Adrenal gland (tissue), 12 donors: ENCODE data around the gene ABCB11. TPM values are rescaled to one million over a fixed set of nuclear protein-coding genes. Genes with fewer than 3 reads are reported as not detected.

Experiments
- DNase-seq, 7 donors: peaks; one replicate each; pipeline ENCODE4 v3.0.0-alpha.2; 2019 to 2020
- H3K27ac ChIP-seq, 5 donors: fragments of 200-600 bp; sonication (generic) in 4 of 5; 1 replicate in 3 of 5; 2 replicates in 2 of 5; pipeline versions ENCODE4 v1.5.1 to v1.8.0; 2016 to 2020; ENCODE audit warnings: mild to moderate bottlenecking in 1 of 5
- H3K27me3 ChIP-seq: fragments of 200-600 bp; 2 replicates; pipeline ENCODE4 v1.8.0; 2021
- H3K36me3 ChIP-seq, 2 donors: fragments of 200-600 bp; replicated peaks in 1 of 2; 1 replicate in 1 of 2; 2 replicates in 1 of 2; pipeline versions ENCODE4 v1.5.1 to v1.8.0; 2018 to 2022
- H3K4me1 ChIP-seq, 2 donors: fragments of 200-600 bp; replicated peaks in 1 of 2; 1 replicate in 1 of 2; 2 replicates in 1 of 2; pipeline versions ENCODE4 v1.5.1 to v1.8.0; 2018 to 2021
- H3K4me3 ChIP-seq, 4 donors: fragments of 200-600 bp; sonication (generic) in 3 of 4; one replicate each; pipeline ENCODE4 v1.5.1; 2016 to 2018
- H3K9me3 ChIP-seq, 3 donors: fragments of 200-600 bp; sonication (generic) in 1 of 3; replicated peaks in 1 of 3; 1 replicate in 2 of 3; 2 replicates in 1 of 3; pipeline versions ENCODE4 v1.5.1 to v1.8.0; 2016 to 2021
- CTCF ChIP-seq, 6 experiments: fragments of 450-650 bp in 4 of 6; fragments of 200-600 bp in 2 of 6; sonication (generic) in 1 of 6; IDR thresholded peaks; 1 replicate in 5 of 6; 2 replicates in 1 of 6; pipeline versions ENCODE4 v1.5.1 to v1.8.0; 2016 to 2021; ENCODE audit warnings: antibody characterized with exemption in 6 of 6, mild to moderate bottlenecking in 2 of 6, moderate library complexity in 1 of 6
- POLR2A ChIP-seq, 2 donors: fragments of 450-650 bp; IDR thresholded peaks; one replicate each; pipeline ENCODE4 v1.6.1; 2017; ENCODE audit warnings: antibody characterized with exemption in 2 of 2, mild to moderate bottlenecking in 2 of 2, moderate library complexity in 1 of 2
- WGBS, 4 donors: extraction: QIAGEN DNeasy Blood & Tissue Kit in 2 of 4; methylation state at CpG; one replicate each; pipeline versions ENCODE4 v1.1.5 to v1.1.7; 2013 to 2017; 5-methylcytosine and 5-hydroxymethylcytosine counted together
- intact Hi-C, 2 donors: fragments of 100-400 bp; cut with DNase I; formaldehyde crosslinking; loops; one replicate each; pipeline versions ENCODE4 v1.14.1 to v1.15.0; 2022 to 2023
- polyA plus RNA-seq, 3 donors: library from polyadenylated mRNA; stranded (reverse); fragments of 200-250 nt in 2 of 3; fragments of 350-450 nt in 1 of 3; fragmentation: Illumina TruSeq in 1 of 3; extraction: RNeasy Lipid Tissue Mini Kit (QIAGEN cat#74804) in 1 of 3; gene quantifications; one replicate each; pipeline ENCODE4 v1.2.3, GENCODE V29; 2013 to 2014
- total RNA-seq, 9 donors: library from RNA; depleted of rRNA in 4 of 9; stranded (reverse); fragments of >200 nt in 4 of 9; fragments of 120-200 nt in 1 of 9; fragmentation: NEBNext Ultra II Directional in 1 of 9; extraction: Animal tissue kit (Norgen Biotek cat#: 25700) in 1 of 9; gene quantifications; one replicate each; pipeline versions ENCODE4 v1.1.0 to v1.2.4, GENCODE V29; 2013 to 2023
- donor health status: healthy with polysubstance abuse.
- donor health status: Bipolar disorder and iron deficiency.
- donor health status: DM: yes; HTN: yes; CAD: no.
- donor health status: DM: no; HTN: no; CAD: no.
- donor health status: DM: no; HTN: no; CAD: no.
- donor health status: DM: yes; HTN: yes; CAD: no.

ABCB11 gene
- total and polyA plus RNA-seq, 12 donors = 0.05 to 1.4 (median 0.31) TPM; not detected in 7

DNA sequence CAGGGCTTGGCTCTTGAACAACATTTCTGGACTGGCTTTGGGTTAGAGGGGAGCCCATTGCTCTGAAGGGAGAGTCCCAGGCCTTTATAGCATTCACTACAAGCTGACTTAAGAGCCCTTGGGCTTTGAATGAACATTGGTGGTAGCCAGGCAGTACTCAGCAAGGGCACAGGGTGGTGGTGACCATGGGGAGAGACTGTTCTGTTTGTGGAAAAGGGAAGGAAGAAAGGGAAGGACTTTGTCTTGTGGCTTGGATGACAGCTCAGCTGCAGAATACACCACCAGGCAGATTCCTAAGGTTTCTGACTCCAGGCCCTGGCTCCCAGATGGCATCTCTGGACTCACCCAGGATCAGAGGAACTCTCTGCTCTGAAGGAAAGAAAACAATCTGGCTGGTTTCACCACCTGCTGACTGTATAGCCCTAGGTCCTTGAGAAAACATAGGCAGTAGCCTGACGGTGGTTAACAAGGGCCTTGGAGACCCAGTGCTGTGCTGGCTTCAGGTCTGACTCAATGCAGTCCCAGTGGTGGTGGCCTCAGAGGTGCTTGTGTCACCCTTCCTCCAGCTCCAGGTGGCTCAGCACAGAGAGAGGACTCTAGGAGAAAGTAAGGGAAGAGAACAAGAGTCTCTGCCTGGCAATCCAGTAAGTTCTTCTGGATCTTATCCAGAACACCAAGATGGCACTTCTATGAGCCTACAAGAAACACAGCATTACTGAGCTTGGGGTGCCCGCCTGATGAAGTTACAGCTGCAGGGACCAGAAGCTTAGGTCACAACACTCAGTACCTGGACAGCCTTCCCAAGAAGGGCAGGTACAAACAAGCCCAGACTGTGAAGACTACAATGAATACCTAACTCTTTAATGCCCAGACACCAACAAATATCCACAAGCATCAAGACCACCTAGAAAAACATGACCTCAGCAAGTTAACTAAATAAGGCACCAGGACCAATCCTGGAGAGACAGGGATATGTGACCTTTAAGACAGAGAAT, 16.4 kb upstream of the ABCB11 start:
- peaks cover 0 to 3% (median 0%) of the 10 kb centered on the region in 3 donors for H3K9me3 ChIP-seq
- WGBS, 4 donors = 73 to 100% (median 82%) methylated on average over 1 to 2 of the region's 2 CpGs
- no peaks in the 10 kb centered on the region for H3K36me3 ChIP-seq
- no peaks in the 10 kb centered on the region for H3K4me1 ChIP-seq
- intact Hi-C loops = no loop called here
- H3K27me3 ChIP-seq = peaks cover 2% of the 10 kb centered on the region
- DNase-seq = no peak
- H3K4me3 ChIP-seq = no peak overlapping the region
- H3K27ac ChIP-seq = no peak overlapping the region
- TF ChIP-seq POLR2A (IDR thresholded peaks at IDR 0.05) (no peak), CTCF (IDR thresholded peaks at IDR 0.05) (no peak)

DNA sequence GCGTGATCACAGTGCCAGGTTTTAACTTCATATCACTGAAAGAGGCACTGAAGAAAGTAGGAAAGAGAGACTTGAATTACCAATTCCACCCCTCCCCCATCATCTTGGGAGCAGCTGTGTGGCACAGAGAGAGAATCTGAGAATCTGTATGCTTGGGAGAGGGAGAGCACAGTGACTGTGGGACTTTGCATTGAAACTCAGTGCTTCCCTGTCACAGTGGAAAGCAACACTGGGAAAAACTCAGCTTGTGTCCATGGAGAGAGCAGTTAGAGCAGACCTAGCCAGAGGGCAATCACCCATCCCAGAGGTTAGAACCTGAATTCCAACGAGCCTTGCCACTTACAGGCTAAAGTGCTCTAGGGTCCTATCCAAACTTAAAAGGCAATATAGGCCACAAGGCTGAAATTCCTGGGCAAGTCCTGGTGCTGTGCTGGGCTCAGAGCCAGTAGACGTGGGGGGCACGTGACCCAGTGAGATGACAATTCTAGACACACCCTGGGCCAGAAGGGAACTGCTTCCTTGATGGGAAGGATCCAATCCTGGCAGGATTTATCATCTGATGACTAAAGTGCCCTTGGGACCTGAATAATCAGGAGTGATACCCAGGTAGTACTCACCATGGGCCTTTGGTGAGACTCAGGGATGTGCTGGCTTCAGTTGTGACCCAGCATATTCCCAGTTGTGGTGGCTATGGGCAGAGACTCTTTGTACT, 15.5 kb upstream of the ABCB11 start:
- 74 to 82% (median 77%) methylated on average over 4 of the region's 4 CpGs for WGBS, 4 donors
- no peak for DNase-seq
- Histone ChIP-seq H3K9me3 (peaks cover 0 to 4% (median 0%) of the 10 kb centered on the region in 3 donors), H3K4me3 (no peak overlapping the region), H3K4me1 (no peaks in the 10 kb centered on the region), H3K27me3 (peaks cover 3% of the 10 kb centered on the region), H3K36me3 (no peaks in the 10 kb centered on the region), H3K27ac (no peak overlapping the region)
- TF ChIP-seq CTCF (IDR thresholded peaks at IDR 0.05) = no peak
- no peak for TF ChIP-seq POLR2A (IDR thresholded peaks at IDR 0.05)
- intact Hi-C loops = no loop called here

GRCh38 chr2:169042856-169043255, 11.7 kb upstream of the ABCB11 start:
- TF ChIP-seq POLR2A (IDR thresholded peaks at IDR 0.05) (no peak), CTCF (IDR thresholded peaks at IDR 0.05) (no peak)
- no peak overlapping the region for H3K4me3 ChIP-seq
- H3K9me3 ChIP-seq = peaks cover 0 to 4% (median 0%) of the 10 kb centered on the region in 3 donors
- WGBS, 4 donors = 82 to 93% (median 86%) methylated on average over 1 of the region's 1 CpG
- no peak for DNase-seq
- intact Hi-C loops = no loop called here
- no peaks in the 10 kb centered on the region for H3K4me1 ChIP-seq
- H3K36me3 ChIP-seq = no peaks in the 10 kb centered on the region
- H3K27ac ChIP-seq = no peak overlapping the region
- H3K27me3 ChIP-seq = peaks cover 3% of the 10 kb centered on the region

GRCh38 chr2:169041594-169041993, 10.5 kb upstream of the ABCB11 start:
- H3K27me3 ChIP-seq = peaks cover 3% of the 10 kb centered on the region
- WGBS, 4 donors = 28 to 43% (median 35%) methylated on average over 1 of the region's 1 CpG
- H3K4me3 ChIP-seq = no peak overlapping the region
- H3K4me1 ChIP-seq = no peaks in the 10 kb centered on the region
- H3K9me3 ChIP-seq = peaks cover 0 to 4% (median 0%) of the 10 kb centered on the region in 3 donors
- H3K27ac ChIP-seq = no peak overlapping the region
- TF ChIP-seq POLR2A (IDR thresholded peaks at IDR 0.05) (no peak), CTCF (IDR thresholded peaks at IDR 0.05) (no peak)
- intact Hi-C loops = no loop called here
- H3K36me3 ChIP-seq = no peaks in the 10 kb centered on the region
- no peak for DNase-seq
